IPS-18c (cell line): Measurements from ENCODE around the gene FBLN2.

ENCODE experiments used
- H3K4me3 ChIP-seq: 2 replicates; pipeline ENCODE4 v1.7.0; 2013; ENCODE audit warnings: low read depth, mild to moderate bottlenecking, low read length, moderate library complexity; ENCODE audit not compliant: insufficient read depth
- H3K9me3 ChIP-seq: one replicate; pipeline ENCODE4 v1.6.1; 2013; ENCODE audit warnings: mild to moderate bottlenecking, low read length, moderate library complexity; ENCODE audit not compliant: control insufficient read depth, insufficient read depth

Gene FBLN2

GRCh38 chr3:13685721-13686120 lies 136.8 kb downstream of the FBLN2 start:
- Histone ChIP-seq H3K4me3 (no peak overlapping the region), H3K9me3 (no peaks in the 10 kb centered on the region)

- no peaks in the 10 kb centered on the region for H3K9me3 ChIP-seq
- H3K4me3 ChIP-seq: no peak overlapping the region
These were observed 137.6 kb downstream of the FBLN2 start for GRCh38 chr3:13686367-13687160.

- Histone ChIP-seq H3K9me3 (no peaks in the 10 kb centered on the region), H3K4me3 (no peak overlapping the region)
These were observed 138.6 kb downstream of the FBLN2 start for GRCh38 chr3:13687517-13687943.
